ENCODE results near the gene IQSEC1. TPM values are rescaled to one million over a fixed set of nuclear protein-coding genes. Genes with fewer than 3 reads are reported as not detected.
A peak's percentile ranks its signal among the peaks of the same experiment; 100 is the strongest.

The IQSEC1 gene
- total and polyA plus RNA-seq, 7 experiments from 2014 or later: 21.1 to 163 (median 70.2) TPM

GRCh38 chr3:12946251-12946648 lies 127.0 kb downstream of the IQSEC1 start:
- H3K4me3 Mint-ChIP-seq: no peak overlapping the region
- H3K4me1 Mint-ChIP-seq: peaks cover 29 to 48% (median 40%) of the 10 kb centered on the region in 7 donors
- Histone ChIP-seq H3K4me1 (ENCODE audit: control insufficient read depth in 2 of 2, insufficient read depth in 2 of 2, low read length in 2 of 2) (peaks cover 19 to 29% of the 10 kb centered on the region in 2 donors), H3K27ac (ENCODE audit: low read depth, low read length) (no peak overlapping the region), H3K4me3 (ENCODE audit: low read length) (no peak overlapping the region), H3K27me3 (ENCODE audit: control insufficient read depth in 2 of 2, insufficient read depth in 2 of 2, low read length in 2 of 2) (no peaks in the 10 kb centered on the region), H3K9me3 (ENCODE audit: control insufficient read depth in 2 of 3, low read length in 3 of 3) (no peaks in the 10 kb centered on the region), H3K36me3 (ENCODE audit: control insufficient read depth in 2 of 3, insufficient read depth in 3 of 3, low read length in 3 of 3) (peaks cover 0 to 32% (median 12%) of the 10 kb centered on the region in 3 experiments)
- no peaks in the 10 kb centered on the region for H3K27me3 Mint-ChIP-seq
- ChIA-PET CTCF (no interaction called here), POLR2A (interaction anchor here (1.1 kb wide), 1 partner anchor 14 kb away, joined by 4 read pairs; no protein-coding TSS in a partner anchor)
- H3K9me3 Mint-ChIP-seq: no peaks in the 10 kb centered on the region
- no peak for DNase-seq
- no peak for ATAC-seq
- H3K36me3 Mint-ChIP-seq: no peaks in the 10 kb centered on the region
- intact Hi-C loops (cut with micrococcal nuclease): no loop called here
- peak overlapping the region in 5 of 9 donors; percentile 38 to 59 (median 51) for H3K27ac Mint-ChIP-seq

- Histone ChIP-seq H3K27ac (ENCODE audit: low read depth, low read length) (no peak overlapping the region), H3K36me3 (ENCODE audit: control insufficient read depth in 2 of 3, insufficient read depth in 3 of 3, low read length in 3 of 3) (peaks cover 0 to 46% (median 15%) of the 10 kb centered on the region in 3 experiments), H3K4me1 (ENCODE audit: control insufficient read depth in 2 of 2, insufficient read depth in 2 of 2, low read length in 2 of 2) (peaks cover 19 to 25% of the 10 kb centered on the region in 2 donors), H3K9me3 (ENCODE audit: control insufficient read depth in 2 of 3, low read length in 3 of 3) (no peaks in the 10 kb centered on the region), H3K4me3 (ENCODE audit: low read length) (no peak overlapping the region), H3K27me3 (ENCODE audit: control insufficient read depth in 2 of 2, insufficient read depth in 2 of 2, low read length in 2 of 2) (no peaks in the 10 kb centered on the region)
- no peak overlapping the region for H3K4me3 Mint-ChIP-seq
- peak overlapping the region in 2 of 9 donors; percentile 51 to 56 for H3K27ac Mint-ChIP-seq
- H3K9me3 Mint-ChIP-seq: no peaks in the 10 kb centered on the region
- ATAC-seq (no peak), DNase-seq (no peak)
- ChIA-PET CTCF (no interaction called here), POLR2A (no interaction called here)
- H3K27me3 Mint-ChIP-seq: no peaks in the 10 kb centered on the region
- peaks cover 27 to 42% (median 39%) of the 10 kb centered on the region in 7 donors for H3K4me1 Mint-ChIP-seq
- peaks cover 0 to 4% (median under 1%) of the 10 kb centered on the region in 5 donors for H3K36me3 Mint-ChIP-seq
- intact Hi-C loops (cut with micrococcal nuclease): no loop called here
Observed at GRCh38 chr3:12944849-12945248, 128.4 kb downstream of the IQSEC1 start.

- DNase-seq (no peak), ATAC-seq (no peak)
- Mint-ChIP-seq H3K27me3 (no peaks in the 10 kb centered on the region), H3K27ac (no peak overlapping the region), H3K9me3 (no peaks in the 10 kb centered on the region), H3K36me3 (peaks cover 3 to 8% (median 5%) of the 10 kb centered on the region in 5 donors), H3K4me1 (peaks cover 23 to 38% (median 35%) of the 10 kb centered on the region in 7 donors), H3K4me3 (no peak overlapping the region)
- Histone ChIP-seq H3K27me3 (ENCODE audit: control insufficient read depth in 2 of 2, insufficient read depth in 2 of 2, low read length in 2 of 2) (no peaks in the 10 kb centered on the region), H3K9me3 (ENCODE audit: control insufficient read depth in 2 of 3, low read length in 3 of 3) (no peaks in the 10 kb centered on the region), H3K4me1 (ENCODE audit: control insufficient read depth in 2 of 2, insufficient read depth in 2 of 2, low read length in 2 of 2) (peaks cover 14 to 20% of the 10 kb centered on the region in 2 donors), H3K27ac (ENCODE audit: low read depth, low read length) (no peak overlapping the region), H3K36me3 (ENCODE audit: control insufficient read depth in 2 of 3, insufficient read depth in 3 of 3, low read length in 3 of 3) (peaks cover 0 to 50% (median 18%) of the 10 kb centered on the region in 3 experiments), H3K4me3 (ENCODE audit: low read length) (no peak overlapping the region)
- POLR2A ChIA-PET: no interaction called here
- CTCF ChIA-PET: no interaction called here
- intact Hi-C loops (cut with micrococcal nuclease): no loop called here
Observed at GRCh38 chr3:12944413-12944812, 128.8 kb downstream of the IQSEC1 start.

- Histone ChIP-seq H3K36me3 (ENCODE audit: control insufficient read depth in 2 of 3, insufficient read depth in 3 of 3, low read length in 3 of 3) (peaks cover 0 to 61% (median 18%) of the 10 kb centered on the region in 3 experiments), H3K4me3 (ENCODE audit: low read length) (no peak overlapping the region), H3K27me3 (ENCODE audit: control insufficient read depth in 2 of 2, insufficient read depth in 2 of 2, low read length in 2 of 2) (no peaks in the 10 kb centered on the region), H3K4me1 (ENCODE audit: control insufficient read depth in 2 of 2, insufficient read depth in 2 of 2, low read length in 2 of 2) (peaks cover 5 to 10% of the 10 kb centered on the region in 2 donors), H3K27ac (ENCODE audit: low read depth, low read length) (no peak overlapping the region), H3K9me3 (ENCODE audit: control insufficient read depth in 2 of 3, low read length in 3 of 3) (no peaks in the 10 kb centered on the region)
- ATAC-seq (no peak), DNase-seq (no peak)
- H3K36me3 Mint-ChIP-seq: peaks cover 3 to 13% (median 5%) of the 10 kb centered on the region in 5 donors
- H3K27me3 Mint-ChIP-seq: no peaks in the 10 kb centered on the region
- intact Hi-C loops (cut with micrococcal nuclease): no loop called here
- peaks cover 13 to 28% (median 26%) of the 10 kb centered on the region in 7 donors for H3K4me1 Mint-ChIP-seq
- no peak overlapping the region for H3K27ac Mint-ChIP-seq
- POLR2A ChIA-PET: no interaction called here
- no peak overlapping the region for H3K4me3 Mint-ChIP-seq
- H3K9me3 Mint-ChIP-seq: no peaks in the 10 kb centered on the region
- CTCF ChIA-PET: no interaction called here
Observed at GRCh38 chr3:12943124-12944021, 129.9 kb downstream of the IQSEC1 start.

- intact Hi-C loops (cut with micrococcal nuclease): no loop called here
Observed at GRCh38 chr3:12941495-12942023, 131.7 kb downstream of the IQSEC1 start.

GRCh38 chr3:12940854-12941253 lies 132.4 kb downstream of the IQSEC1 start:
- H3K36me3 Mint-ChIP-seq: peaks cover 3 to 13% (median 5%) of the 10 kb centered on the region in 5 donors

More at GRCh38 chr3:12941495-12942023, 131.7 kb downstream of the IQSEC1 start:
- Mint-ChIP-seq H3K4me3 (no peak overlapping the region), H3K4me1 (peaks cover 4 to 13% (median 8%) of the 10 kb centered on the region in 7 donors), H3K9me3 (no peaks in the 10 kb centered on the region), H3K36me3 (peaks cover 3 to 13% (median 5%) of the 10 kb centered on the region in 5 donors), H3K27ac (peak overlapping the region in 1 of 9 donors; percentile 37), H3K27me3 (no peaks in the 10 kb centered on the region)
- POLR2A ChIA-PET: interaction anchor here (0.7 kb wide), 1 partner anchor 42 kb away, joined by 3 read pairs; no protein-coding TSS in a partner anchor
- Histone ChIP-seq H3K36me3 (ENCODE audit: control insufficient read depth in 2 of 3, insufficient read depth in 3 of 3, low read length in 3 of 3) (peaks cover 0 to 74% (median 23%) of the 10 kb centered on the region in 3 experiments), H3K4me1 (ENCODE audit: control insufficient read depth in 2 of 2, insufficient read depth in 2 of 2, low read length in 2 of 2) (no peaks in the 10 kb centered on the region), H3K4me3 (ENCODE audit: low read length) (no peak overlapping the region), H3K9me3 (ENCODE audit: control insufficient read depth in 2 of 3, low read length in 3 of 3) (no peaks in the 10 kb centered on the region), H3K27me3 (ENCODE audit: control insufficient read depth in 2 of 2, insufficient read depth in 2 of 2, low read length in 2 of 2) (no peaks in the 10 kb centered on the region), H3K27ac (ENCODE audit: low read depth, low read length) (no peak overlapping the region)
- CTCF ChIA-PET: no interaction called here
- DNase-seq (no peak), ATAC-seq (no peak)

More at GRCh38 chr3:12940854-12941253, 132.4 kb downstream of the IQSEC1 start:
- peaks cover 0 to 81% (median 26%) of the 10 kb centered on the region in 3 experiments for H3K36me3 ChIP-seq (ENCODE audit: control insufficient read depth in 2 of 3, insufficient read depth in 3 of 3, low read length in 3 of 3)
- DNase-seq (no peak), ATAC-seq (no peak)
- ChIA-PET POLR2A (interaction anchor here (0.5 to 0.7 kb wide), 2 partner anchors 43 to 203 kb away, joined by 3 read pairs; no protein-coding TSS in a partner anchor), CTCF (no interaction called here)
- H3K4me3 ChIP-seq (ENCODE audit: low read length): no peak overlapping the region
- Mint-ChIP-seq H3K4me1 (peaks cover 0 to 9% (median 2%) of the 10 kb centered on the region in 7 donors), H3K27me3 (no peaks in the 10 kb centered on the region), H3K27ac (peak overlapping the region in 2 of 9 donors; percentile 43 to 48), H3K4me3 (no peak overlapping the region), H3K9me3 (no peaks in the 10 kb centered on the region)
- H3K27me3 ChIP-seq (ENCODE audit: control insufficient read depth in 2 of 2, insufficient read depth in 2 of 2, low read length in 2 of 2): no peaks in the 10 kb centered on the region
- intact Hi-C loops (cut with micrococcal nuclease): no loop called here
- no peaks in the 10 kb centered on the region for H3K9me3 ChIP-seq (ENCODE audit: control insufficient read depth in 2 of 3, low read length in 3 of 3)
- H3K4me1 ChIP-seq (ENCODE audit: control insufficient read depth in 2 of 2, insufficient read depth in 2 of 2, low read length in 2 of 2): no peaks in the 10 kb centered on the region
- H3K27ac ChIP-seq (ENCODE audit: low read depth, low read length): no peak overlapping the region

Measured in naive thymus-derived CD4-positive, alpha-beta T cell (primary cell).